HEK293 (cell line): Measurements from ENCODE around the gene ZNF618.

Experiments
- CTCF ChIA-PET: fragments of 350-600 bp; formaldehyde crosslinking; extraction: SDS; loops from one replicate; lab custom pipeline; 2021; ENCODE audit warnings: antibody characterized with exemption; lab: Yijun Ruan, JAX
- POLR2A ChIA-PET: fragments of 300-600 bp; formaldehyde crosslinking; extraction: SDS; loops from one replicate; lab custom pipeline; 2020; ENCODE audit warnings: antibody characterized with exemption, inconsistent platforms; lab: Yijun Ruan, JAX
- H3K27ac ChIP-seq: fragments of 200-500 bp; sonication (Bioruptor generic); 2 replicates; pipeline ENCODE4 v1.5.1; 2014; ENCODE audit warnings: low read depth, low read length, control low read depth, inconsistent platforms; ENCODE audit errors: extremely low read depth
- H3K36me3 ChIP-seq, 2 experiments: fragments of 200-500 bp in 1 of 2; sonication (Bioruptor generic) in 1 of 2; 1 replicate in 1 of 2; 2 replicates in 1 of 2; pipeline ENCODE4 v1.5.1; 2014 to 2017; ENCODE audit warnings: inconsistent platforms in 2 of 2, low read length in 2 of 2; ENCODE audit not compliant: control insufficient read depth in 2 of 2, insufficient read depth in 1 of 2
- H3K4me1 ChIP-seq: fragments of 200-500 bp; sonication (Bioruptor generic); 2 replicates; pipeline ENCODE4 v1.5.1; 2014; ENCODE audit warnings: mild to moderate bottlenecking, low read length, inconsistent platforms; ENCODE audit not compliant: control insufficient read depth, insufficient read depth
- H3K4me3 ChIP-seq: 2 replicates; pipeline ENCODE4 v1.5.1; 2011; ENCODE audit warnings: low read depth, mild to moderate bottlenecking, control low read depth, low read length, moderate library complexity
- H3K9me3 ChIP-seq: fragments of 200-500 bp; sonication (Bioruptor generic); 2 replicates; pipeline ENCODE4 v1.5.1; 2014; ENCODE audit warnings: low read depth, low read length, inconsistent platforms; ENCODE audit not compliant: control insufficient read depth, insufficient read depth
- GLIS2 ChIP-seq: fragments of 450-650 bp; formaldehyde crosslinking; IDR thresholded peaks from 2 replicates; pipeline ENCODE4 v1.5.1; 2016; ENCODE audit warnings: missing biosample characterization, missing genetic modification characterization
- PRDM1 ChIP-seq: fragments of 450-650 bp; formaldehyde crosslinking; IDR thresholded peaks from 2 replicates; pipeline ENCODE4; 2016; ENCODE audit warnings: missing biosample characterization, missing genetic modification characterization
- SCRT1 ChIP-seq: fragments of 450-650 bp; formaldehyde crosslinking; IDR thresholded peaks from 2 replicates; pipeline ENCODE4 v1.5.1; 2016; ENCODE audit warnings: missing biosample characterization, missing genetic modification characterization, borderline replicate concordance
- SCRT2 ChIP-seq: fragments of 450-650 bp; formaldehyde crosslinking; IDR thresholded peaks from 2 replicates; pipeline ENCODE4 v1.5.1; 2016; ENCODE audit warnings: missing biosample characterization, missing genetic modification characterization
- ZBTB48 ChIP-seq: fragments of 450-650 bp; formaldehyde crosslinking; IDR thresholded peaks from 2 replicates; pipeline ENCODE4 v1.5.1; 2016; ENCODE audit warnings: missing biosample characterization, missing genetic modification characterization
- ZNF16 ChIP-seq: fragments of 450-650 bp; formaldehyde crosslinking; IDR thresholded peaks from 2 replicates; pipeline ENCODE4 v1.5.1; 2016; ENCODE audit warnings: low read depth, missing biosample characterization, missing genetic modification characterization
- ZNF350 ChIP-seq: fragments of 450-650 bp; formaldehyde crosslinking; IDR thresholded peaks from 2 replicates; pipeline ENCODE4 v1.5.0; 2017; ENCODE audit warnings: missing biosample characterization, mild to moderate bottlenecking, missing genetic modification characterization
- ZNF501 ChIP-seq: fragments of 450-650 bp; formaldehyde crosslinking; IDR thresholded peaks from 2 replicates; pipeline ENCODE4 v1.5.1; 2016; ENCODE audit warnings: missing biosample characterization, missing genetic modification characterization
- ZNF521 ChIP-seq: fragments of 450-650 bp; formaldehyde crosslinking; IDR thresholded peaks from 2 replicates; pipeline ENCODE4 v1.5.1; 2017; ENCODE audit warnings: missing biosample characterization, mild to moderate bottlenecking, missing genetic modification characterization
- ZNF624 ChIP-seq: fragments of 450-650 bp; formaldehyde crosslinking; IDR thresholded peaks from 2 replicates; pipeline ENCODE4 v1.5.1; 2017; ENCODE audit warnings: missing biosample characterization, missing genetic modification characterization
- TF ChIP-seq, protein P1 (sequence below): fragments of 450-650 bp; formaldehyde crosslinking; IDR thresholded peaks from 2 replicates; pipeline ENCODE4 v1.5.1; 2016; ENCODE audit warnings: missing biosample characterization, missing genetic modification characterization
- TF ChIP-seq, protein P2 (sequence below): fragments of 450-650 bp; formaldehyde crosslinking; IDR thresholded peaks from 2 replicates; pipeline ENCODE4 v1.5.1; 2017; ENCODE audit warnings: missing biosample characterization, missing genetic modification characterization
- TF ChIP-seq, protein P3 (sequence below): fragments of 450-650 bp; formaldehyde crosslinking; IDR thresholded peaks from 2 replicates; pipeline ENCODE4 v1.5.1; 2016; ENCODE audit warnings: missing biosample characterization, missing genetic modification characterization
- TF ChIP-seq, protein P4 (sequence below): fragments of 450-650 bp; formaldehyde crosslinking; IDR thresholded peaks from 2 replicates; pipeline ENCODE4 v1.5.1; 2016; ENCODE audit warnings: missing biosample characterization, missing genetic modification characterization, borderline replicate concordance
- TF ChIP-seq, protein P5 (sequence below): fragments of 450-650 bp; formaldehyde crosslinking; IDR thresholded peaks from 2 replicates; pipeline ENCODE4 v1.5.1; 2016; ENCODE audit warnings: missing biosample characterization, missing genetic modification characterization

Gene ZNF618

DNA sequence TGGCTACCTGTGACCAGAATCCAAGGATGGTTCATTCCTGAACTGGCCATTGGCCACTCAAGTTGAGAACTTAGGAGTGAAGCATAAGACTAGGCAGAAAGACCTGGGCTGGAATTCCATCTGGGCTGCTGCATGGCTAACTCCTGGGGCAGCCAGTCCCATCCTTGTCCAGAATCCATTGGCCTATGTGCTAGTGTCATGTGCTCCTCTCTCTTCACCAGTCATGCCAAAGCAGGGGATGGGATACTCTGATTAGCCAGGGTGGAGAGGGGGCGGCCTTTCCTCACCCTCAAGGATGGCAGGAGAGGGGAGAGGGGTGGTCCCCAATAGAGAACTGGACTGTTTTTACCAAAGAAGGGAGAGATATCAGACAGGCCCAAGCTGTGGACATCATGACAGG is 93.2 kb downstream of the ZNF618 start:
- ChIA-PET CTCF (no interaction called here), POLR2A (no interaction called here)
- Histone ChIP-seq H3K36me3 (peaks cover 0 to 9% of the 10 kb centered on the region in 2 experiments; a peak in 1 of 3 replicates), H3K9me3 (no peaks in the 10 kb centered on the region), H3K4me1 (peaks cover 7% of the 10 kb centered on the region; the same call in 1 of the 2 replicates), H3K27ac (no peak overlapping the region), H3K4me3 (no peak overlapping the region)
- TF ChIP-seq, protein P1, sequence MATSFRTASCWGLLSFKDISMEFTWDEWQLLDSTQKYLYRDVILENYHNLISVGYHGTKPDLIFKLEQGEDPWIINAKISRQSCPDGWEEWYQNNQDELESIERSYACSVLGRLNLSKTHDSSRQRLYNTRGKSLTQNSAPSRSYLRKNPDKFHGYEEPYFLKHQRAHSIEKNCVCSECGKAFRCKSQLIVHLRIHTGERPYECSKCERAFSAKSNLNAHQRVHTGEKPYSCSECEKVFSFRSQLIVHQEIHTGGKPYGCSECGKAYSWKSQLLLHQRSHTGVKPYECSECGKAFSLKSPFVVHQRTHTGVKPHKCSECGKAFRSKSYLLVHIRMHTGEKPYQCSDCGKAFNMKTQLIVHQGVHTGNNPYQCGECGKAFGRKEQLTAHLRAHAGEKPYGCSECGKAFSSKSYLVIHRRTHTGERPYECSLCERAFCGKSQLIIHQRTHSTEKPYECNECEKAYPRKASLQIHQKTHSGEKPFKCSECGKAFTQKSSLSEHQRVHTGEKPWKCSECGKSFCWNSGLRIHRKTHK = no peak
- TF ChIP-seq, protein P2, sequence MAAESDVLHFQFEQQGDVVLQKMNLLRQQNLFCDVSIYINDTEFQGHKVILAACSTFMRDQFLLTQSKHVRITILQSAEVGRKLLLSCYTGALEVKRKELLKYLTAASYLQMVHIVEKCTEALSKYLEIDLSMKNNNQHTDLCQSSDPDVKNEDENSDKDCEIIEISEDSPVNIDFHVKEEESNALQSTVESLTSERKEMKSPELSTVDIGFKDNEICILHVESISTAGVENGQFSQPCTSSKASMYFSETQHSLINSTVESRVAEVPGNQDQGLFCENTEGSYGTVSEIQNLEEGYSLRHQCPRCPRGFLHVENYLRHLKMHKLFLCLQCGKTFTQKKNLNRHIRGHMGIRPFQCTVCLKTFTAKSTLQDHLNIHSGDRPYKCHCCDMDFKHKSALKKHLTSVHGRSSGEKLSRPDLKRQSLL (tag by site-specific recombination) = no peak

GRCh38 chr9:113973226-113973625 is 97.1 kb downstream of the ZNF618 start:
- peaks cover 0 to 4% of the 10 kb centered on the region in 2 experiments; a peak in 1 of 3 replicates for H3K36me3 ChIP-seq
- POLR2A ChIA-PET = no interaction called here
- H3K4me3 ChIP-seq = no peak overlapping the region
- H3K27ac ChIP-seq = no peak overlapping the region
- no peaks in the 10 kb centered on the region for H3K9me3 ChIP-seq
- TF ChIP-seq, protein P3, sequence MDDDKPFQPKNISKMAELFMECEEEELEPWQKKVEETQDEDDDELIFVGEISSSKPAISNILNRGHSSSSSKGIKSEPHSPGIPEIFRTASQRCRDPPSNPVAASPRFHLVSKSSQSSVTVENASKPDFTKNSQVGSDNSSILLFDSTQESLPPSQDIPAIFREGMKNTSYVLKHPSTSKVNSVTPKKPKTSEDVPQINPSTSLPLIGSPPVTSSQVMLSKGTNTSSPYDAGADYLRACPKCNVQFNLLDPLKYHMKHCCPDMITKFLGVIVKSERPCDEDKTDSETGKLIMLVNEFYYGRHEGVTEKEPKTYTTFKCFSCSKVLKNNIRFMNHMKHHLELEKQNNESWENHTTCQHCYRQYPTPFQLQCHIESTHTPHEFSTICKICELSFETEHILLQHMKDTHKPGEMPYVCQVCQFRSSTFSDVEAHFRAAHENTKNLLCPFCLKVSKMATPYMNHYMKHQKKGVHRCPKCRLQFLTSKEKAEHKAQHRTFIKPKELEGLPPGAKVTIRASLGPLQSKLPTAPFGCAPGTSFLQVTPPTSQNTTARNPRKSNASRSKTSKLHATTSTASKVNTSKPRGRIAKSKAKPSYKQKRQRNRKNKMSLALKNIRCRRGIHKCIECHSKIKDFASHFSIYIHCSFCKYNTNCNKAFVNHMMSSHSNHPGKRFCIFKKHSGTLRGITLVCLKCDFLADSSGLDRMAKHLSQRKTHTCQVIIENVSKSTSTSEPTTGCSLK (tag by site-specific recombination) = no peak
- TF ChIP-seq ZNF350 (no peak), ZNF624 (no peak), GLIS2 (tag by site-specific recombination) (no peak)
- TF ChIP-seq, protein P4, sequence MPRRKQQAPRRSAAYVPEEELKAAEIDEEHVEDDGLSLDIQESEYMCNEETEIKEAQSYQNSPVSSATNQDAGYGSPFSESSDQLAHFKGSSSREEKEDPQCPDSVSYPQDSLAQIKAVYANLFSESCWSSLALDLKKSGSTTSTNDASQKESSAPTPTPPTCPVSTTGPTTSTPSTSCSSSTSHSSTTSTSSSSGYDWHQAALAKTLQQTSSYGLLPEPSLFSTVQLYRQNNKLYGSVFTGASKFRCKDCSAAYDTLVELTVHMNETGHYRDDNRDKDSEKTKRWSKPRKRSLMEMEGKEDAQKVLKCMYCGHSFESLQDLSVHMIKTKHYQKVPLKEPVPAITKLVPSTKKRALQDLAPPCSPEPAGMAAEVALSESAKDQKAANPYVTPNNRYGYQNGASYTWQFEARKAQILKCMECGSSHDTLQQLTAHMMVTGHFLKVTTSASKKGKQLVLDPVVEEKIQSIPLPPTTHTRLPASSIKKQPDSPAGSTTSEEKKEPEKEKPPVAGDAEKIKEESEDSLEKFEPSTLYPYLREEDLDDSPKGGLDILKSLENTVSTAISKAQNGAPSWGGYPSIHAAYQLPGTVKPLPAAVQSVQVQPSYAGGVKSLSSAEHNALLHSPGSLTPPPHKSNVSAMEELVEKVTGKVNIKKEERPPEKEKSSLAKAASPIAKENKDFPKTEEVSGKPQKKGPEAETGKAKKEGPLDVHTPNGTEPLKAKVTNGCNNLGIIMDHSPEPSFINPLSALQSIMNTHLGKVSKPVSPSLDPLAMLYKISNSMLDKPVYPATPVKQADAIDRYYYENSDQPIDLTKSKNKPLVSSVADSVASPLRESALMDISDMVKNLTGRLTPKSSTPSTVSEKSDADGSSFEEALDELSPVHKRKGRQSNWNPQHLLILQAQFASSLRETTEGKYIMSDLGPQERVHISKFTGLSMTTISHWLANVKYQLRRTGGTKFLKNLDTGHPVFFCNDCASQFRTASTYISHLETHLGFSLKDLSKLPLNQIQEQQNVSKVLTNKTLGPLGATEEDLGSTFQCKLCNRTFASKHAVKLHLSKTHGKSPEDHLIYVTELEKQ (tag by site-specific recombination) = no peak
- TF ChIP-seq, protein P5, sequence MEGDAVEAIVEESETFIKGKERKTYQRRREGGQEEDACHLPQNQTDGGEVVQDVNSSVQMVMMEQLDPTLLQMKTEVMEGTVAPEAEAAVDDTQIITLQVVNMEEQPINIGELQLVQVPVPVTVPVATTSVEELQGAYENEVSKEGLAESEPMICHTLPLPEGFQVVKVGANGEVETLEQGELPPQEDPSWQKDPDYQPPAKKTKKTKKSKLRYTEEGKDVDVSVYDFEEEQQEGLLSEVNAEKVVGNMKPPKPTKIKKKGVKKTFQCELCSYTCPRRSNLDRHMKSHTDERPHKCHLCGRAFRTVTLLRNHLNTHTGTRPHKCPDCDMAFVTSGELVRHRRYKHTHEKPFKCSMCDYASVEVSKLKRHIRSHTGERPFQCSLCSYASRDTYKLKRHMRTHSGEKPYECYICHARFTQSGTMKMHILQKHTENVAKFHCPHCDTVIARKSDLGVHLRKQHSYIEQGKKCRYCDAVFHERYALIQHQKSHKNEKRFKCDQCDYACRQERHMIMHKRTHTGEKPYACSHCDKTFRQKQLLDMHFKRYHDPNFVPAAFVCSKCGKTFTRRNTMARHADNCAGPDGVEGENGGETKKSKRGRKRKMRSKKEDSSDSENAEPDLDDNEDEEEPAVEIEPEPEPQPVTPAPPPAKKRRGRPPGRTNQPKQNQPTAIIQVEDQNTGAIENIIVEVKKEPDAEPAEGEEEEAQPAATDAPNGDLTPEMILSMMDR (tag by site-specific recombination) = no peak
- CTCF ChIA-PET = interaction anchor here (0.7 to 1.9 kb wide), 2 partner anchors 10 to 35 kb away, joined by 3 to 15 read pairs; no protein-coding TSS in a partner anchor
- H3K4me1 ChIP-seq = peaks cover 7% of the 10 kb centered on the region; the same call in 1 of the 2 replicates

GRCh38 chr9:113973963-113974413 is 97.9 kb downstream of the ZNF618 start:
- Histone ChIP-seq H3K9me3 (no peaks in the 10 kb centered on the region), H3K36me3 (peaks cover 0 to 4% of the 10 kb centered on the region in 2 experiments; a peak in 1 of 3 replicates), H3K4me1 (peaks cover 7% of the 10 kb centered on the region; the same call in 1 of the 2 replicates), H3K4me3 (no peak overlapping the region), H3K27ac (no peak overlapping the region)
- no peak for TF ChIP-seq ZNF501 (tag by site-specific recombination)
- TF ChIP-seq ZBTB48 (tag by site-specific recombination) = no peak
- TF ChIP-seq PRDM1 (tag by site-specific recombination) = 0 out of 2 replicates have a peak, but pooled peaks have one; percentile 14
- TF ChIP-seq SCRT2 (tag by site-specific recombination) = peak; percentile 78
- no peak for TF ChIP-seq ZNF16
- TF ChIP-seq SCRT1 (tag by site-specific recombination) = 0 out of 2 replicates have a peak, but pooled peaks have one; percentile 27
- TF ChIP-seq ZNF521 (tag by site-specific recombination) = no peak
- ChIA-PET POLR2A (no interaction called here), CTCF (interaction anchor here (0.6 to 1.9 kb wide), 5 partner anchors 11 to 1536 kb away, joined by 3 to 15 read pairs (median 3); no protein-coding TSS in a partner anchor)
